Activated T-helper 1 cell treated with anti-CD3 and anti-CD28 coated beads, Interleukin-2, amount 50 U/mL, for 16 hours (primary cell): ENCODE measurements around the gene CNPY3.

ENCODE experiments used
- DNase-seq, 2 donors: peaks; one replicate each; pipeline ENCODE4 v3.0.0-alpha.2; 2020; ENCODE audit warnings: low read depth in 1 of 2, low spot score in 1 of 2

Gene CNPY3

DNA sequence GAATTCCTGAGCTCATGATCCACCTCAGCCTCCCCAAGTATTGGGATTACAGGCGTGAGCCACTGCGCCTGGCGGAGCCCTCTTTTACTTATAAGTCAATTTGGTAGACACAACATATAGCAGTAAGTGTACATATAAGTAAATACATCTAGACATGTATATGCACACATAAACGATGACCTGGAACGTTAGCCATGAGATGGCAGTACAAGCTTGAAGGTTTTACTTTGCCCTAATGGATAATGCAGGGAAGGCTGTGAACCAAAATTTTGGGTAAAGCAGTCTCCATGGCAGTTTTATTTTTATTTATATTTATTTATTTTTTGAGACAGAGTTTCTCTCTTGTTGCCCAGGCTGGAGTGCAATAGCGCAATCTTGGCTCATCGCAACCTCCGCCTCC, 28.8 kb downstream of the CNPY3 start:
- no peak for DNase-seq

DNA sequence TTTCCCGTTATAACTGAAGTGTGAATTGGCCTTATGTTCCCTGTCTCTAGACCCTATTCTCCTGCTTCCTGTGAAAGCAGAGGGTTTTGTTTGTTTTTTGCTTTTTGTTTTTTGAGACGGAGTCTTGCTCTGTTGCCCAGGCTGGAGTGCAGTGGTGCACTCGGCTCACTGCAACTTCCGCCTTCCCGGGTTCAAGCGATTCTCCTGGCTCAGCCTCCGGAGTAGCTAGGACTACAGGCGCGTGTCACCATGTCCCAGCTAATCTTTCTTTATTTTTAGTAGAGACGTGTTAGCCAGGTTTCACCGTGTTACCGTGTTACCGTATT, 30.6 kb downstream of the CNPY3 start:
- no peak for DNase-seq

DNA sequence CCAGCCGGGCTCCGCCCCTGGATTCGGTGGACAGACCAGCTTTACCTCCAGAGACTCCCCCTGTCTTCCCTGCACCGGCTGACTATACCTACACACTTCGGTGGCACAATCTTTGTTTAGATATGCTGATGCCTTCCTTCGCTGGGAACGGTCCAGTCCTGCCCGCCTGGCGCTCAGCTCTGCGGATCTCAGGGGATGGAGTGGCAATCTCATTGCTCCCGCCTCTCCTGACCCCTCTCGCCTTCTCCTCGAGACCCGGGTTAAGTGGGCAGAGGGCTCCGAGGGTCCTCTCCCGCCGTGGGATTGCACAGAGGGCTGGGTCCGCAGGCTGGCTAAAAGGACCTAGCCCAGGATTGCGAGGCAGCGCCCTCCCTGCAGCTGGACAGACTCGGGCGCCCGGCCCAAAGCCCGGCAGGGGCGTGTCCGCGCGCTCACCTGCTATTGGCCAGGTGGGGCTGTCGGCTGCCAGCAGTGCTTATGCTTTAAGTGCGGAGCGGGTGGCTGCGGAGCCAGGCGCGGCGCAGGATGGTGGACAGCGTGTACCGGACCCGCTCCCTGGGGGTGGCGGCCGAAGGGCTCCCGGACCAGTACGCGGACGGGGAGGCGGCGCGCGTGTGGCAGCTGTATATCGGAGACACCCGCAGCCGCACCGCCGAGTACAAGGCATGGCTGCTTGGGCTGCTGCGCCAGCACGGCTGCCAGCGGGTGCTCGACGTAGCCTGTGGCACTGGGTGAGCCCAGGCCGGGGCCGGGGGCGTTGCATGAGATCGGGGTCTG, 31.2 kb downstream of the CNPY3 start, which contains the start of gene GNMT:
TSS of gene GNMT (plus strand) at position 512 of the 777 bp plus-strand sequence. CDS start at position 526, 14 bp downstream.
- peak in 1 of 2 donors; percentile 29 for DNase-seq

GRCh38 chr6:42961020-42961470, 31.8 kb downstream of the CNPY3 start:
- no peak for DNase-seq

DNA sequence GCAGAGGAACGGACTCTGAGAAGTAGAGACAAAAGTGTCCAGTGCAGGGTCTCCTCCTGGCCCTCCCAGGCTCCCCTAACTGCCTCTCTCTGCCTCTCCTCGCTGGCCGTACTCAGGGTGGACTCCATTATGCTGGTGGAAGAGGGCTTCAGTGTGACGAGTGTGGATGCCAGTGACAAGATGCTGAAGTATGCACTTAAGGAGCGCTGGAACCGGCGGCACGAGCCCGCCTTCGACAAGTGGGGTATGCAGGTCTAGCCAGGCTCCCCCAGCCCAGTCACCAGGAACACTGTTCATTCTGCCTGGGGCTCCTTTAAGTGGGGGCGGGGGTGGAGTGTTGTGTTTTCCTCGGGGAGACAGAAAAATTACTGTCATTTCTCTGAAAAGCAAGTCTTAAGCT, 32.8 kb downstream of the CNPY3 start:
- DNase-seq: no peak

DNA sequence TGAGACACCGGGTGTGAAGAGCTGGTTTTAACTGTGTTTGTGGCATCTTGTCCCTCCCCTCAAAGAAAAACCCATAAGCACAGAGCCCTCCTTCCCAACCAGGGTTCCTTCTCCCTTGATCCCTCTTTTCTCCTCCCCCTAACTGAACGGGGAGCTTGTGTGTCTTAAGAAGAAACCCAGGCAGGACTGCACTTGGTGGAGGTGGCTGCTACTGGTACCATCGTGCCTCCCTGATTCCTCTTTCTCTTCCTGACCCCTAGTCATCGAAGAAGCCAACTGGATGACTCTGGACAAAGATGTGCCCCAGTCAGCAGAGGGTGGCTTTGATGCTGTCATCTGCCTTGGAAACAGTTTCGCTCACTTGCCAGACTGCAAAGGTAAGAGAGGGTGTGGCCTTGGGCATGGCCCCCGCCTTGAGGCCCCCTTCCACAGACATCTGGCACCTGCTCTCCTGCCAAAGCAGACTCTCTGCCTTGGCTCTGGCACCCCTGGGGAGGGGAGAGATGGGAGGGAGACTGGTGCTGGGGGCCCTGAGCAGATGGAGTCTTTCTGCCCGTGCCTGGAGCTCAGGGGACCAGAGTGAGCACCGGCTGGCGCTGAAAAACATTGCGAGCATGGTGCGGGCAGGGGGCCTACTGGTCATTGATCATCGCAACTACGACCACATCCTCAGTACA, 33.4 kb downstream of the CNPY3 start:
- no peak for DNase-seq

- DNase-seq: no peak
Observed at GRCh38 chr6:42963179-42963854, 34.0 kb downstream of the CNPY3 start.

GRCh38 chr6:42963855-42964605, 34.8 kb downstream of the CNPY3 start:
- no peak for DNase-seq

DNA sequence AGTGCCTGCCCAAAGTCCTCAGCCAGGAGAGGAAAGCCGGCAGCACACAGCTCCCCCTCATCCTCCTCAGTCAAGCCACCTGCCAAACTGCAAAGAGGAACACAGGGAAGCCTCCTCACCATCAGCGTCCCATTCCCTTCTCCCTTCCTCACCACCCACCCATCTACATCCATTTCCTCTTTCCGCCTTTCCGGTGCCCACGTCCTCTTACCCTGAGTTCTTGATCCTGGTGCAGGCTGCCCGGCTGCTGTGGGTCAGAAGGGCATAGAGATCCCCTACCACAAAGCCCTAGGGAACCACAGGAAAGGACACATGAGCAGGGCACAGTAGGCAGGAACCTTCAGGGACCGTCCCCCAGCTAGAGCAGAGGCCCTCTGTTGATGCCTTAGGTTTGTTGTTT, 37.3 kb downstream of the CNPY3 start:
- no peak for DNase-seq

- DNase-seq: no peak
Observed at GRCh38 chr6:42967228-42967627, 37.9 kb downstream of the CNPY3 start.

DNA sequence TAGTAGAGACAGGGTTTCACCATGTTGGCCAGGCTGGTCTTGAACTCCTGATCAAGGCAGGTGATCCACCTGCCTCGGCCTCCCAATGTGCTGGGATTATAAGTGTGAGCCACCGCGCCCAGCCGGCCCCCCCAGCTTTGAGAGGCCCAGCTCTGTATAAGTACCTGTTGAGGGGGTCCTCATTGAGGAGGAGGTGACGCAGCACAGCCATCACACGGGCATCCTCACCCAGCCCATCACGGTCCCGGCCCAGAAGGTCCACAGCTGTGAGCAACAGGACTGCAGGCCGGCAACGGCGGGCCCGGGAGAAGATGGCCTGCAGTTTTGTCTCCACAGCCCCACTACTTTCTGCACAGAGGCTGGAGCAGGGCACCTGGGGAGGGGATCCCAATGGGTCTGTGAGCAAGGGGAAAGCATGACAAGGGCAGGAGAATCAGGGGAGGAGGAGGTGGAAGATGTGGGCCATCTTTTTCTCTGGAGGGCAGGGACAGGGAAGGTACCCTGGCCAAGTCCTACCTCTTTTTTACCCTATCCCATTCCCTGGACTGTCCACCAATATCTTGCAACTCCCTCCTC, 38.9 kb downstream of the CNPY3 start:
- DNase-seq: no peak

DNA sequence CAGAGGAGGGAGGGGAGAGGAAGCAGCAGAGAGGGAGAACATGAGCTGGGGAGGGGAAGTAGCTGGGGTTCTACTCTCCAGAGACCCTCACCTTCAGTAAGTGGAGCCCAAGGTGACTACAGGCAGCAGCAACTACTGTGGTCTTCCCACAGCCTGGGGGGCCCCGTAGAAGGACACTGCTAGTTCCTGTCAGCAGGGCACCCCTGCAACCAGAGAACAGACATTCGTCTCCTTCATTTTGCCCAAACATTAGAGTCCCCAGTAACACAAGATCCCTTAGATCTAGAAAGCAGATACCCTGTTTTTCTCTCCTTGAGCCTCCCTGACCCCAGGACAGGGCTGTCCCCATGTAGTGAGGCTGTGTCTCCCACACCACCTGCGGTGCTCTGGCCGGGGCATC, 39.5 kb downstream of the CNPY3 start:
- DNase-seq: no peak

- no peak for DNase-seq
Observed at GRCh38 chr6:42969431-42969830, 40.2 kb downstream of the CNPY3 start.

GRCh38 chr6:42969934-42970333, 40.7 kb downstream of the CNPY3 start:
- DNase-seq: no peak

DNA sequence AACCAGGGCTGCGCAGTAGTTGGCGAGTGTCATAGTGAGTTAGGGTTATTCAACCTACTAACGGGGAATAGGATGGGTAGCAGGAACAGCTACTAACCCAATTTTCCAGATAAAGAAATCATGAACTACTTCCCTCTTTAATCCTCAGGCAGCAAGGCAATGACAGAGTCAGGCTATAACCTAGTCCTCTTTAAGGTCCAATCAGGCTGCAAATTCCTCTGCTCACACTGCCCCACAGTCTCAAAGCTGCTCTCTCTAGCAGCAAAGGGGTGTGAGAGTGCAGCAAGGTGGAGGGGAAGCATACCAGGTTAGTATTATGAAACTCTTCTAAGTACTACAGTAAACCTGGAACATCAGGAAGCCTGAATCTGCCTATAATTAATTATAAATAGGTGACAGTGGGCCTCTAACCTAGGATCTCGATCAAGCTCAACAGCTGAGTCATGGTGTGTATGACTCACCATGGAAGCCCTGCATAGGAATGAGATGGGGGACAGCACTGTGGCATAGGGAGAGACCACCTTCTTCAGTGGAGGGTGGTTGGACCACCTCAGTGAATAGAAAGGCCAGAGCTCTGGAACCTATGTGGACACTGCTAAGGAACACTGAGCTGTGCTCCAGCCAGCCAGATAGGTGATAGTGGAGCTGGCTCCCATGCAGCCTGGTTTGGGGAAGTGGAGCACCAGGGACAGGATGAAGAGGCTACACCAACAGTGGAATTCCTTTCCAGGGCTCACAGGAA, 41.8 kb downstream of the CNPY3 start:
- no peak for DNase-seq

- DNase-seq: no peak
Observed at GRCh38 chr6:42971746-42972327, 42.6 kb downstream of the CNPY3 start.

- DNase-seq: no peak
Observed at GRCh38 chr6:42973926-42974325, 44.6 kb downstream of the CNPY3 start.

DNA sequence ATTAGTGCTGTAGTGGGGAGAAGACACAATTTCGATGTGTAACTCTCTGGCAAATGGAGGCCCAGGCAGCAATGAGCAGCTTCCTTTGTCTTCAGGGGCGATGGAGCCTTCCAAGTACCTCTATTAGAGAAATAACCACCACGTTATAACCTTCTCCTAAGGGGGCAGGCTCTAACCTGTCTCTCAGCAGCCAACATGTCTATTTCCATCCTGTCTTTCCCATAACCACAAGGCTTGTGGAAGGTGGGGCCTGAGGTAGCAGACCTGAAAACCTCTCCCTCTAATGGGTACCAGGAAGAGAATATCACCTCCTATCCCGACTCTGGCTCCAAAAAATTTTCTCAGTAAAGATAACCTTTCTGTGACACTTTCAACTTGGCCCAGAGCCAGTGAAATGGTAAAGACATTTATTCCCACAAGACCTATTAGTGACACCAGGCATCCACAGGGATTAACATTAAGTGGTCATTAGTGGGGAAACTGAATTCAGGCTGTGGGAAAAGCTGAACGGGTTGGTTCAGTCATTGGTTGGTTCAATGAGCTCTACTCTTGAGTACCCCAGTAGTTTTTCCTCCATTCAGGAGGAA, 45.7 kb downstream of the CNPY3 start:
- DNase-seq: no peak

- no peak for DNase-seq
Observed at GRCh38 chr6:42978487-42978838, 49.2 kb downstream of the CNPY3 start.
